HEK293T (cell line): Measurements from ENCODE around the gene ZFR.

ENCODE experiments used
- CTCF ChIA-PET: fragments of 350-600 bp; formaldehyde crosslinking; extraction: SDS; loops from one replicate; lab custom pipeline; 2021; ENCODE audit warnings: antibody characterized with exemption, inconsistent platforms; lab: Yijun Ruan, JAX
- POLR2A ChIA-PET: fragments of 350-600 bp; formaldehyde crosslinking; extraction: SDS; loops from one replicate; lab custom pipeline; 2020; ENCODE audit warnings: antibody characterized with exemption, inconsistent platforms; lab: Yijun Ruan, JAX
- DNase-seq: peaks from one replicate; pipeline ENCODE4 v3.0.0; 2012; ENCODE audit warnings: mixed read lengths; ENCODE audit errors: extremely low spot score
- ARNT ChIP-seq: fragments of 450-650 bp; IDR thresholded peaks from 2 replicates; pipeline ENCODE4 v1.6.1; 2017; ENCODE audit warnings: mild to moderate bottlenecking
- BHLHE40 ChIP-seq: fragments of 450-650 bp; IDR thresholded peaks from 2 replicates; pipeline ENCODE4 v1.6.1; 2016; ENCODE audit warnings: mild to moderate bottlenecking, moderate library complexity, borderline replicate concordance
- CTBP1 ChIP-seq: fragments of 450-650 bp; IDR thresholded peaks from 2 replicates; pipeline ENCODE4 v1.6.1; 2016; ENCODE audit warnings: borderline replicate concordance
- ELF4 ChIP-seq: fragments of 450-650 bp; IDR thresholded peaks from 2 replicates; pipeline ENCODE4 v1.6.1; 2017; ENCODE audit warnings: antibody characterized with exemption
- FOXA1 ChIP-seq: fragments of 450-650 bp; IDR thresholded peaks from 2 replicates; pipeline ENCODE4 v1.6.1; 2016; ENCODE audit warnings: mild to moderate bottlenecking
- FOXK2 ChIP-seq: fragments of 450-650 bp; IDR thresholded peaks from 2 replicates; pipeline ENCODE4 v1.6.1; 2016; ENCODE audit warnings: mild to moderate bottlenecking
- FOXM1 ChIP-seq: fragments of 450-650 bp; IDR thresholded peaks from 2 replicates; pipeline ENCODE4 v1.6.1; 2017; ENCODE audit warnings: mild to moderate bottlenecking, borderline replicate concordance
- HDGF ChIP-seq: fragments of 450-650 bp; IDR thresholded peaks from 2 replicates; pipeline ENCODE4 v1.6.1; 2017; ENCODE audit warnings: antibody characterized with exemption, borderline replicate concordance
- L3MBTL2 ChIP-seq: fragments of 450-650 bp; conservative IDR thresholded peaks from 2 replicates; pipeline ENCODE4 v1.6.1; 2016; ENCODE audit warnings: mild to moderate bottlenecking
- LEF1 ChIP-seq: fragments of 450-650 bp; IDR thresholded peaks from 2 replicates; pipeline ENCODE4 v1.6.1; 2017; ENCODE audit warnings: mild to moderate bottlenecking, borderline replicate concordance
- NFRKB ChIP-seq: fragments of 450-650 bp; IDR thresholded peaks from 2 replicates; pipeline ENCODE4 v1.6.1; 2016; ENCODE audit warnings: mild to moderate bottlenecking, moderate library complexity
- PKNOX1 ChIP-seq: fragments of 450-650 bp; IDR thresholded peaks from 2 replicates; pipeline ENCODE4 v1.6.1; 2016
- SP1 ChIP-seq: fragments of 450-650 bp; IDR thresholded peaks from 2 replicates; pipeline ENCODE4 v1.6.1; 2017
- SUZ12 ChIP-seq: fragments of 450-650 bp; IDR thresholded peaks from 2 replicates; pipeline ENCODE4 v1.6.1; 2016; ENCODE audit warnings: mild to moderate bottlenecking
- TARDBP ChIP-seq: fragments of 450-650 bp; IDR thresholded peaks from 2 replicates; pipeline ENCODE4 v1.6.1; 2016
- ZNF384 ChIP-seq: fragments of 450-650 bp; IDR thresholded peaks from 2 replicates; pipeline ENCODE4 v1.6.1; 2016

The ZFR gene

GRCh38 chr5:32479096-32479495, 34.6 kb upstream of the ZFR start:
- no peak for DNase-seq
- CTCF ChIA-PET: interaction anchor here (1.9 kb wide), 1 partner anchor 10 kb away, joined by 7 read pairs; no protein-coding TSS in a partner anchor
- POLR2A ChIA-PET: no interaction called here
- TF ChIP-seq CTBP1 (no peak), BHLHE40 (no peak), SUZ12 (no peak), SP1 (no peak), PKNOX1 (no peak), TARDBP (no peak), ZNF384 (no peak), NFRKB (no peak), ARNT (no peak), FOXK2 (no peak), L3MBTL2 (no peak), LEF1 (no peak), FOXA1 (no peak)

- ChIA-PET POLR2A (no interaction called here), CTCF (no interaction called here)
- TF ChIP-seq ARNT (no peak), ELF4 (no peak), CTBP1 (no peak), NFRKB (no peak), SUZ12 (no peak), ZNF384 (no peak), FOXM1 (no peak), SP1 (no peak), BHLHE40 (no peak), L3MBTL2 (no peak), FOXA1 (no peak), TARDBP (no peak), FOXK2 (no peak), LEF1 (no peak), PKNOX1 (no peak), HDGF (no peak)
- no peak for DNase-seq
Observed at GRCh38 chr5:32476891-32477290, 32.4 kb upstream of the ZFR start.

- TF ChIP-seq HDGF (no peak), NFRKB (no peak), FOXM1 (no peak), CTBP1 (no peak), TARDBP (no peak), SP1 (no peak), BHLHE40 (no peak), ZNF384 (no peak), L3MBTL2 (no peak), FOXK2 (no peak), PKNOX1 (no peak), FOXA1 (no peak), LEF1 (no peak), ARNT (no peak), ELF4 (no peak)
- no peak for DNase-seq
- ChIA-PET POLR2A (interaction anchor here (0.7 kb wide), 1 partner anchor 118 kb away, joined by 4 read pairs; no protein-coding TSS in a partner anchor), CTCF (interaction anchor here (0.6 to 1.6 kb wide), 2 partner anchors 10 to 115 kb away, joined by 5 to 11 read pairs; no protein-coding TSS in a partner anchor)
Observed at GRCh38 chr5:32475334-32476097, 31.0 kb upstream of the ZFR start.

GRCh38 chr5:32474209-32474854, 29.8 kb upstream of the ZFR start:
- peak; percentile 29 for DNase-seq
- ChIA-PET POLR2A (interaction anchor here (0.5 to 0.7 kb wide), 2 partner anchors 119 to 736 kb away, joined by 3 to 4 read pairs; no protein-coding TSS in a partner anchor), CTCF (interaction anchor here (0.6 to 1.6 kb wide), 3 partner anchors 16 to 381 kb away, joined by 3 to 11 read pairs (median 3); no protein-coding TSS in a partner anchor)
- TF ChIP-seq PKNOX1 (peak; percentile 21; the same call in 1 of the 2 replicates), CTBP1 (no peak)

GRCh38 chr5:32473072-32473471, 28.5 kb upstream of the ZFR start:
- TF ChIP-seq L3MBTL2 (no peak), TARDBP (no peak), CTBP1 (no peak), BHLHE40 (no peak), PKNOX1 (peak; percentile 42; the same call in 1 of the 2 replicates), ARNT (no peak), FOXM1 (no peak), HDGF (no peak)
- DNase-seq: no peak
- CTCF ChIA-PET: interaction anchor here (0.6 to 1.0 kb wide), 2 partner anchors 15 to 941 kb away, joined by 3 read pairs; partner anchors contain the start of genes C5orf22 and DROSHA
- POLR2A ChIA-PET: no interaction called here
